Stimulated activated CD8-positive, alpha-beta memory T cell treated with anti-CD3 and anti-CD28 coated beads, Interleukin-2, amount 100 ng/mL, for 1 hour (primary cell): Measurements from ENCODE around the gene TNIK.

Experiments
- DNase-seq, 2 donors: peaks; one replicate each; pipeline ENCODE4 v3.0.0-alpha.2; 2020; ENCODE audit warnings: low read depth in 2 of 2

Gene TNIK

DNA sequence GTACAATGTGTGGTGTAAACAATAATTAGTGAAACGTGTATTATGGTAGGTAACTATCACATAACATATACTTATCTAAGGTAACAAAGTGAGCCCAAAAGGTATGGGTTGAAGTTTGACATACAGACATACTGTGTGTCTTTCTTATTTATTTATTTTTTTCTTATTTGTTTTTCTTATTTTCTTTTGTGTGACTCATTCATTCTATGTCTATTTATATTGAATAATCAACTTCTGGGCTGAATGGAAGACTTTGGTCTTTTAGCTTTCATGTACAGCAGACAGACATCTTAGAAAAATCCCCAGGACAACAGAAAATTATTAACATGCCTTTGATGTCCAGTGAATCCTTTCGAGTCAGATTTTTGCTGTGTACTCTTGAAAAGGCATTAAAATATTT lies 233.4 kb downstream of the TNIK start:
- no peak for DNase-seq

- DNase-seq: no peak
These were observed 234.5 kb downstream of the TNIK start for GRCh38 chr3:171225708-171226107.

- DNase-seq: no peak
These were observed 235.0 kb downstream of the TNIK start for GRCh38 chr3:171225165-171225564.

- no peak for DNase-seq
These were observed 236.8 kb downstream of the TNIK start for GRCh38 chr3:171223396-171223795.

DNA sequence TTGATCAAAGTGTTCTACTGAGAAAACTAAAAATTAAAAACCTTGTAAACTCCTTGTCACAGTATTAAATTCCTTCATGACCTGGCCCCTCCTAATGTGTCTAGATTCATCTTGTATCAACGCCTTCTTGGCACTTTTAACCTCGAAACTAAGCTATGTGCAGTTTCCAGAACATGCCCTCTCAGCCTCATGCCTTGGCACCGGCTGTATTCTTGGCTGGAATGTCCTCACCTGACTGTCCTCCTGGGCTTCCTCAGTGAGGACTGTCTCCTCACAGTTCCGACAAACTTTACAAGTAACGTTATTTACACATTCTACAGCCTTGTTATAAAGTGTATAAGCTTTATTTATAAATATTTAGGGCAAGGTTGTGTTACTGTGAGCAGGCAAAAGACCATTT lies 237.2 kb downstream of the TNIK start:
- no peak for DNase-seq

DNA sequence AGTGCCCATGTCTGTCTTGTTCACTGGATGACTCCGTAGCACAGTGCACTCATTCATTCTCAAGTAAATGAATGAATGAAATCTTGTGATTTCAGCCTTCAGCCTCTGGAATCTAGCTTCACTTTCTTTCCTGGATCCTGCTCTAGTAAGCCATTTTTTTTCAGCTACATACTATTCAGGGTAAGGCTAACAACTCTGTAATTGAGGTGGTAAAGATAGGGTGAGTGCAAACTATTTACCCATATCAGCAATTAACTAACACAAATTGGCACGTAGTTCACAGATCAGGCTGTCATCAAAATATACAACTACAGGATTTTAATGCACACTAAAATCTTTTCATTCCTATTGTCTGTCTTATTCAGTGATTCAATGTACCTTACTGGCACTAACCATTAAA lies 238.6 kb downstream of the TNIK start:
- DNase-seq: no peak

GRCh38 chr3:171221104-171221503 lies 239.1 kb downstream of the TNIK start:
- DNase-seq: no peak

DNA sequence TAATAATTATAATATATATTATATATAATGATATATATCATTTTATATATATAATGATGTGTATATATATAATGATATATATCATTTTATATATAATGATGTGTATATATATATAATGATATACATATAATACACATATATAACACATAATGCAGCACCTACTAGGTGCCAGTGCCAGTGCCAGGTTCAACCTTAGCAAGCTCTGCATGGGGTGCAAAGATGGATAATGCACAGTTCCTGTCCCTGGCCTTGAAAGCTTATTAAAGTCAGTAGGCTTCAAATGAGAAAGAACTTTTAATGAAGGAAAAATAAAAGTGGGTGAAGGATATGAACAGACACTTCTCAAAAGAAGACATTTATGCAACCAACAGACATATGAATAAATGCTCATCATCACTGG lies 240.9 kb downstream of the TNIK start:
- no peak for DNase-seq

GRCh38 chr3:171218069-171218468 lies 242.1 kb downstream of the TNIK start:
- no peak for DNase-seq

- no peak for DNase-seq
These were observed 246.3 kb downstream of the TNIK start for GRCh38 chr3:171213907-171214306.

DNA sequence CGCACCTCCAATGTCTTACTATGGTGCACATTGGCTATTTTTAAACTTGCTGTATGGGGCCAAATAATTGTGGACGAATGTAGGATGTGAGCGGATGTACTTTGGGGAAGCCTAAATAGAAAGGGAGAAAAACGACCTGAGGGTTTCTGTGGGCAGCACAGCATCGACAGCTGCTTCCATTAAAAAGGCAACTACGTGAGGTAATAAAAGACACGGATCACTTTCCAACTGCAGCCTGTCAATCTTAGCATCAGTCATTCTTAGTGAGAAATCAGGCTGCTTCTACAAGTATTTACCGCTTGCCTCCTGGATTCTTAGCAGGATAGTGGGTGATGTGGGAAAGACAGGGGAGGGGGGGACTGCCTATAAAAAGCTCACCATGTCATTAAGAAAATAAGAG lies 247.0 kb downstream of the TNIK start:
- no peak for DNase-seq

GRCh38 chr3:171212648-171213047 lies 247.6 kb downstream of the TNIK start:
- DNase-seq: no peak

- DNase-seq: no peak
These were observed 253.9 kb downstream of the TNIK start for GRCh38 chr3:171206283-171206682.

- no peak for DNase-seq
These were observed 255.3 kb downstream of the TNIK start for GRCh38 chr3:171204942-171205341.

DNA sequence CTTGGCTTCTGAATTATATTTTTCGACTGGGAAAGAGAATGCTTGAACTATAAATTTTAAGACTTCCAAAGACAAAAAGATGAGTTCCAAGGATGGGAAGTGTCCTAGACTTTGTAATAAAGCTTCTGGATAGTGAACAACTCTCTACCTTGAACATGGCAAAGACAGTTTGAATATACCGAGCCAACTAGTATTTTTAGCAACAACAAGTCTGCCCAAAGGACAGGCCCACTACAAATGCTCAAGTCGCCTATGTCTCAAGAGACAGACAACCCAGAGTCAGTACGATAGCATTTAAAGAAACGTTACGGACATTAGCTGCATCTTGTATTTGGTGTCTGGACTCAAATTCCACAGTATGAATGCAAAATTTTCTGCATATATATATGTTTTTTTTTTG lies 258.4 kb downstream of the TNIK start:
- no peak for DNase-seq

GRCh38 chr3:171200750-171201088 lies 259.5 kb downstream of the TNIK start:
- DNase-seq: no peak

GRCh38 chr3:171200052-171200749 lies 260.0 kb downstream of the TNIK start:
- DNase-seq: no peak

- DNase-seq: no peak
These were observed 260.8 kb downstream of the TNIK start for GRCh38 chr3:171199473-171199829.

DNA sequence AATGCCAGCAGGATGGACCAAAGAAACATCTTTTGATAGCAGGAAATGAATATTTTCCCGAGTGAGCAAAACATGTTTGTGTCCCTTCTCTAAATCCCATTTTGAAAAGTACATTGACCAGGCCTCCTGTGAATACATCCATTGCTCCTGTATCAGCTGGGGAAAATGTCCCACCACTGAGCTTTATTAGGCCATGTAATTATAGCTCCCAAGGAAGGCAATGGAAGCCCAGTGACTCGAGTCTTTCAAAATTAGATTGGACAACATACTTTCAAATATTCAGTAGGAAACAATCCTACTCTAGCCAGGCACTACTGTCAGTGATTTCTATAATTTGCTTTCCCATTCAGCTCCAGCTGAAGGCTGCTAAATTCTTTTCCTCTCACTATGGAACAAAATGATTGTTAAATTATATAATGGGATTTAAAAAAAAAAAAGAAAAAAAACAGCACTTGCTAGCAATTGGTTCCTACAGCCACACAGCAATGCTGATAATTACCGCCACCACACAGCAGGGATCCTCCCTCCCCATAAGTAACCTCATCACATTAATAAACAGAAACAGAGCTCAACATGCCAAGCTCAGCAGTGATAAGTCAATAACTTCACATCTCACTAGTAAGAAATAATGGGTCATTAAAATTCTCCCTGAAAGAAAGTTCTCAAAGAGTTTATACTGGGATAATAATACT lies 261.3 kb downstream of the TNIK start:
- no peak for DNase-seq

DNA sequence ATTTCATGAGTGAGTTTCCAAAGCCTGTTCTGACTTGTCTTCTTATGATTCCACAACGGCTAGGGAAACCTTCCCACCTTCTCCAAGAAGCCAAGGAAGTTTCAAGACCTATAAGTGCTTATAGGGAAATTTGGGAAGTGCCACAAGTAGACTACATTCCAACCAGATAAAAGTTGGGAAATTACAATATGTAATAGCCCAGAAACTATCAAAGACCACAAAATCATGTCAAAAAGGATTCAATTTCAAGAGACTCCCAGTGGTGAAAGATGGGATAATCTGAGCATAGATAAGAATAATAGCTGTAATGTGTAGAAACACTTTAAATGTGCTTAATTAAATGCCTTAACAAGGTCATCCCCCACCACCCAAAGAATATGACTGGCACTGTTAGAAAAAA lies 264.5 kb downstream of the TNIK start:
- DNase-seq: no peak

DNA sequence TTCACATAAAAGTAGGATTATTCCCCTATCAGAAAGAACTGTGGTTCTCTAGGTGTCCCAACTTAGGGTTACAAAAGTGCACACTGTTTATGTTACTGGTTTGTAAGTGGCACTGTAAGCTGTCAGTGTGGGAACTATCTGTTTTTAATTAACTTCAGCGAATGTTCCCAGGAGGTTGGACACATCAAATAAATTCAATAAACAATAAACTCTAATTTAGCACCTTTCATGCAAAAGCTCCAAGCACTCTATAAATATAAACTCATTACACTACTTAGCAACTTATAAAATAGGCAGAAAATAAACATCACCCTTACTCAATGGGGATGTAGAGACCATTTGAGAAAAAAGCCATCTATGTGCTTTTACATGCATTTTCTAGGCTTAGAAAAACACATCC lies 265.2 kb downstream of the TNIK start:
- no peak for DNase-seq

DNA sequence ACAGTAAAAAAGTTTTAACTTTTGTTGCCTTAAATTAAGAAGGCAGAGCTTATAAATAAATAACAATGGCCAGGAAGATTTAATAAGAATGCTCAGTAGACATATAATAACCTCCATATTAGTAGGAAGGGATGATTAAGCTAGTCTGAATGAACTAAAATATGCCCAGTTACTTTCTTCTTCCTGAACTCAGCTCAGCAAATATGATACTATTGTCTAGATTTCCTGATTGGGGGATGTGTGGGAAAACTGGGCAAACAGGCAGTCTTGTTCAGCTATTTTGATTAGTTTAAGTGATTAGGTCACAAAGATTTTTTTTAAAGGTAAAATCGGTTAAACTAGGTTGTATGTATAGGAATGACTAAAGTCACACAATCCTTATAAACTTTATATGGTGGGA lies 266.5 kb downstream of the TNIK start:
- no peak for DNase-seq

DNA sequence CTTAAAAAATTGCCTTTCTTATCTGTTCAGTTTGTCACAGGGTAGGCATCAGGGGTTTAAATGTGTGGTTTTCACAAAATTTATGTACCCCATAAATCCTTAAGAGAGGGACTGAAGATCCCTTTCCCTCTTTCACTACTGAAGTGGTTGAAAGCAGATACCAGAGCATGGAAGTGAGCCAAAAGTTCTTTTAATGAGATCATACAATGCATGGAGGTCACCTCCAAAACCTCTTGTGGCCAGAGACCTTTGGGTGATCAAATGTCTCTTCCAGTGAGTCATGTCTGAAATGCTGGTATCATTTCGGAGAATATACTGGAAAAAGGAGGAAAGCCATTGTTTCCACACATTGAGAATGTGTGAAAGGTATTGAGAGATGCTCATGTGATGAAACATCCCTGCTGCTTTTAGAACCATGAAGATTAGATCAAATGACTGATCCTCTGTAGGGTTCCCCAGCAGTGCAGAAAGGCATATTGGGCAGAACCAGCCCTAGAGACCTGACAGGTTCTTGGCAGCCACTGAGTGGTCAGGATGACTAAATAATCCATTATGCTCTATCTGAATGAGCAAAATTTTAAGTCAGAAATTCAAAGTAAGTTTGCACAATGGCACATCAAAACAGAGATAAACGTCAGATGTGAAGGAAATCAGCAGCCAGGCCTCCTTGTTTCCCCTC lies 267.9 kb downstream of the TNIK start:
- no peak for DNase-seq
